ENCODE data around the gene STAB1.
A peak's percentile ranks its signal among the peaks of the same experiment; 100 is the strongest.

Gene STAB1, protein sequence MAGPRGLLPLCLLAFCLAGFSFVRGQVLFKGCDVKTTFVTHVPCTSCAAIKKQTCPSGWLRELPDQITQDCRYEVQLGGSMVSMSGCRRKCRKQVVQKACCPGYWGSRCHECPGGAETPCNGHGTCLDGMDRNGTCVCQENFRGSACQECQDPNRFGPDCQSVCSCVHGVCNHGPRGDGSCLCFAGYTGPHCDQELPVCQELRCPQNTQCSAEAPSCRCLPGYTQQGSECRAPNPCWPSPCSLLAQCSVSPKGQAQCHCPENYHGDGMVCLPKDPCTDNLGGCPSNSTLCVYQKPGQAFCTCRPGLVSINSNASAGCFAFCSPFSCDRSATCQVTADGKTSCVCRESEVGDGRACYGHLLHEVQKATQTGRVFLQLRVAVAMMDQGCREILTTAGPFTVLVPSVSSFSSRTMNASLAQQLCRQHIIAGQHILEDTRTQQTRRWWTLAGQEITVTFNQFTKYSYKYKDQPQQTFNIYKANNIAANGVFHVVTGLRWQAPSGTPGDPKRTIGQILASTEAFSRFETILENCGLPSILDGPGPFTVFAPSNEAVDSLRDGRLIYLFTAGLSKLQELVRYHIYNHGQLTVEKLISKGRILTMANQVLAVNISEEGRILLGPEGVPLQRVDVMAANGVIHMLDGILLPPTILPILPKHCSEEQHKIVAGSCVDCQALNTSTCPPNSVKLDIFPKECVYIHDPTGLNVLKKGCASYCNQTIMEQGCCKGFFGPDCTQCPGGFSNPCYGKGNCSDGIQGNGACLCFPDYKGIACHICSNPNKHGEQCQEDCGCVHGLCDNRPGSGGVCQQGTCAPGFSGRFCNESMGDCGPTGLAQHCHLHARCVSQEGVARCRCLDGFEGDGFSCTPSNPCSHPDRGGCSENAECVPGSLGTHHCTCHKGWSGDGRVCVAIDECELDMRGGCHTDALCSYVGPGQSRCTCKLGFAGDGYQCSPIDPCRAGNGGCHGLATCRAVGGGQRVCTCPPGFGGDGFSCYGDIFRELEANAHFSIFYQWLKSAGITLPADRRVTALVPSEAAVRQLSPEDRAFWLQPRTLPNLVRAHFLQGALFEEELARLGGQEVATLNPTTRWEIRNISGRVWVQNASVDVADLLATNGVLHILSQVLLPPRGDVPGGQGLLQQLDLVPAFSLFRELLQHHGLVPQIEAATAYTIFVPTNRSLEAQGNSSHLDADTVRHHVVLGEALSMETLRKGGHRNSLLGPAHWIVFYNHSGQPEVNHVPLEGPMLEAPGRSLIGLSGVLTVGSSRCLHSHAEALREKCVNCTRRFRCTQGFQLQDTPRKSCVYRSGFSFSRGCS (N-terminal part only)

DNA sequence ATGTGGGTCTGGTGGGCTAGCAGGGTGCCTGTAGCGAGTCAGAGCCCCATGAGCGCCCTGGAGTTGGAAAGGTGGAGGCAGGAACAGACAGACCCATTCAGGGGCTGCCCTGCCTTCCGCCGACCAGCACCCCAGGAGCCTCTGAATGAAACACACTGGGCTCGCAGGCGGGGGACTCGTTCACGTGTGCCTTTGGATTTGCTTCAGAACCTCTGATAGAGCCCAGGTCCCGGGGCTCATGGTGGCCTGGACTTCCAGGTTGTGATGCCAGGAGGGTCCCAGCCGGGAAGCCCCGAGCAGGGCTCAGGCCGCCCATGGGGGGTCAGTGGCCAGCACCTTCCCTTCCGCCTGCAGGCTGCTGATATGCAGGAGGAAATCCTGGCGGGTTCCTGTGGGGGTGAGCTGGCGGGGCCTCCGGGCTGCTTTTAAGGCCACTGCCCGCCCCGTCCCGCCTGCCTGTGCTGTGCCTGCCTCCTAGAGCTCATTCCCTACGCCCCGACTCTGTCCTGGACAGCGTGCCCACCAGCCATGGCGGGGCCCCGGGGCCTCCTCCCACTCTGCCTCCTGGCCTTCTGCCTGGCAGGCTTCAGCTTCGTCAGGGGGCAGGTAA is at the start of gene STAB1:
STAB1 (plus strand) TSS at position 453 of the 610 bp plus-strand sequence; CDS start at position 529, 76 bp downstream.
- no peak for DNase-seq

DNA sequence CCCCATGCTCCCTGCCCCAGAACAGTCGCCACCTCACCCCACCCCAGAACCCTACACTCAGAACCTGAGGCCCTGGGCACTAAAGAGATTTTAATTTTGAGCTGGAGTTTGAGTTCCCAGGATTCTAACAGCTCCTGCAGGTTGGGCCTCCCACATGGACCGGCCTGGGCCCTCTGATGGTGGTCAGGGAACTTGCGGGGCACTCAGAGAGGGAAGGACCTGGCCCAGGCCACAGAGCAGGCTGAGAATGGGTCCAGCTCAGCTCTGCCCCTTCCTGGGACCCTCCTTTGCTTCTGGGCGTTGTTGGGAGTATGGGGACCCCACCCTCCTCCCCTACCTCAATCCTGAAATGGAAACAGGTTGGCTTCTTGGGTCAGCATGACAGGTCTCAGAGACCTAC is 49.1 kb upstream of the STAB1 start:
- no peak for DNase-seq

DNA sequence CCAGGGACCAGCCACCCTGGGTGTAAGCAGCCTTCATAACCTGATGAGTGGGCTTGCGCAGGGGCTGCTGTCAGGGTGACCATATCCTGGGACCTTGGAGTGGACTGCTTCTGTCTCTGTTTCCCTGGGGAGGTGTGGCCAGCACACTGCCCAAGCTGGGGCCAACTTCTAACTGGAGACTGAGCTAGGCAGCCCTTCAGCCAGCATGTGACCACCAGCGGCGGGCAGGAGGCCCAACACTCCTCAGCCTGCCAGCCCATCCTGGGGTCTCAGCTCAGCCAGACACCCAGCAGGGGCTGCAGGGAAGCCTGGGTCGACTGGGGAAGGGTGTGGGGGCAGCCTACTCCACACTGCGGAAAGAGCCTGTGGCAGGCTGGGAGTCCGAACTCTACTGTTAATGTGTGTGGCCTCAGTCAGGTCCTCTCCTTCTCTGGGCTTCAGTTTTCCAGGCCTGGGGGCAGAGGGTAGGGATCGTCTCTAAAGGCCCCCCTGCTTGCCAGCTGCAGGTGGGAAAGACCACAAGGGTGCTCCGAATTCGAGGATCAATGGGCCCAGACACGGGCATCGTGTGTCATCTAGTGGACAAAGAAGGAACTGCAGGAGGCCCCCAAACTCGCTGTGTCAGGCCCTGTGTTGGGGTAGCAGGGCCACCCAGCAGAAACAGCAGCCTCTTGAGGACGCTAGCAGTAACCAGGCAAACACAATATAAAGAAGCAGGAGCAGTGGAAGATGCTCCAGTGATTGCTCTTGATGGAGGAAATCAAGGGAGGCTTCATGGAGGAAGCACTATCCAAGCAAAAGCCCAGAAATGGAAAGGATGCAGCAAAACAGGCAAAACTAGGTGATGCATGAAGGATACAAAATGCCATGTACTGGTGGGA is 48.3 kb upstream of the STAB1 start:
- DNase-seq = peak; percentile 40

DNA sequence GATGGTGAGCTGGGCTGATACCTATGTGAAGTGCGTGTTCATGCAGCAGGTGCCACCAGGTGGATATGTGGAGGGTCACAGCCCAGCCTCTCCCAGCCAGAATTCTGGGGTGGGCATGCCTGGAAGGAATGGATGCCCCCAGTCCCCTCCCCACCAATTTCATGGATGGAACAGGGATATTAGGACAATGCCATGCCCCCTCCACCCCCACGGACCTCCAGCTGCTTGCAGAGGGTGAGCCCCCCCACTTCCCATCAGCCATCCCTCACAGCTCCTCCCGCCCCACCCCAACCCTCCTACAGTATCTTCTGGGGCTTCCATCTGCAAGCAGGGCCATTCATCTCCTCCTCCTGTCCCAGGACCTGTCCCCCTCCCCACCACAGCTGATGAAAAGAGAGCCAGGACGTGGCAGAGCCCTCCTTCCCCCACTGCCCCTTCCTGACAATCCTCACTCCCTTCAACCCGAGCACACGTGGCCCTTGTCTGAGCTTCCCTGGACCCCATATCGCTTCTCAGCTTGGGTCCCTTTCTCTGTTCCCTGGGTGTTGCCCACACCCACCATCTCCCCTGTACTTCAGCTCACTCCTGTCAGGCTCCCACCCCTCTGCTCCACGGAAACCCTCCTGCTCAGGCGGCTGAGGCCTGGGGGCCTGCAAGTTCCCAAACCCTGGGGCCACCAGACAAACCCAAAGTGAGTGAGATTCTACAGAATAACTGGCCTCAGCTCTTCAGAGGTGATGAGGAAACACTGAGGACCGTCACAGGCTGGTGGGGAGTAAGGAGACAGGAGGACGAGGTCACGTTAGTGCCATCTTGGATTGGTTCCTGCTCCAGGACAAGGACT is 47.4 kb upstream of the STAB1 start:
- DNase-seq = no peak

DNA sequence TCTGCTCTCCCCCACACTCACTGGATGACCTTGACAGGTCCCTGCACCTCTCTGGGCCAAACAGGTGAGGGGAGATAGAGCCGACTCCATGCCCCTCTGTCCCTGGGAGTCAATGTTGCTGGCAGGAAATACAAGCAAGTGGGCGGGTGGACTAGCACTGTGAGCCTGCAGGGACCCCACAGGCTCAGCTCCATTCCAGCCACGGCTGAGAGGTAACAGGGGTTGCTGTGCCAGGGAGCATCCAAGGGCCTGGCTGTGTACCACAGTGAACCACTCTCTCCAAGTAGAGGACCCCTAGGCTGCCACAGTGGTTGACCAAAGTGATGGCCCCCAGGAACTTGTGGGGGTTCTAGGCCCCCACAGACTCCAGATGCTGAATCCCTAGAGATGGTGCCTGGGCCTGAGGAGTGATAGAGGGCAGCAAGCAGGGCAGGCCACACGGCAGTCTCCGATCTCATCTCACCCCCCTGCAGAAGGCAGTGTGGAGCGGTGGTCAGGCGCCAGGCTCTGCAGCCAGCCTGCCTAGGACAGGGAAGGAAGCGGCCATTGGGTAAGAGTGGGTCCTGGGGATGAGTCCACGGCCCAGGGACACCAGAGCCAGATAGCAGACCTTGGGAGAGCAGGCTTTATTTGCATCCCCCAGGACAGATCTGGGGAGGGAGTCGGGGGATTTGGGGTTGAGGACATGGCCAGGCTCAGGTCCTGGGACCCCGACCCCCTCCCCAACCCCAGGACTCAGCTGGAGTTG is 44.5 kb upstream of the STAB1 start:
- DNase-seq = no peak

DNA sequence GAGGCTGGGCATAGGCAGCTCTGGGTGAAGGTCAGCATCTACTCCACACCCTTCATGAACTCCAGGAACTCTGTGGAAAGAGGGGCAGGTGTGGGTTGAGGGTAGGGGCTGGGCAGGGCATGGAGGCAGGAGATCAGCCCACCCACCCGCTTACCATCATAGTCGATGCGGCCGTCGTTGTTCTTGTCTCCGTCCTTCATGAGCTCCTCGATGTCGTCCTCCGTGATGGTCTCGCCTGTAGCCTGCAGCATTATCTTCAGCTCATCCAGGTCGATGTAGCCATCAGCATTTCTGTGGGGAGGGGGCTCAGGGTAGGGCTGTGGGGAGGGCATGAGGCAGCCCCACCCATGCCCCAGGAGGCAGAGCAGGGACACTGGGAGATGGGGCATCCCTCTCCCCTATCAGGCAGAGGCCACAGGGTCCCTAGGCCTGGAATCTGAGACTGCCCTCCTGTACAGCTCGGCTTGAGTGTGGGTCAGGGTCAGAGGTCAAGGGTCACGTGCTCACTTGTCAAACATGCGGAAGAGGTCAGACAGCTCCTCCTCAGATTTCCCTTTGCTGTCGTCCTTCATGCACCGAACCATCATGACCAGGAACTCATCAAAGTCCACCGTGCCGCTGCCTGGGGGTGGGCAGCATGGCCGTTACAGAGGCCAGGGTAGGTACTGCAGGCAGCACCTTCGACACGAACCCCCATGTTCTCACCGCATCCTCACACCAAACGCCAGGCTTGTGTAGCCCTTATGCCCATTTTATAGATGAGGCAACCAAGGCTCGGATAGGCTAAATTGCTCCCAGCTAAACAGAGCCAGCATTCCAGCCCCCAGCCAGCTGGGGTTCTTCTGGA is 43.7 kb upstream of the STAB1 start:
- no peak for DNase-seq

DNA sequence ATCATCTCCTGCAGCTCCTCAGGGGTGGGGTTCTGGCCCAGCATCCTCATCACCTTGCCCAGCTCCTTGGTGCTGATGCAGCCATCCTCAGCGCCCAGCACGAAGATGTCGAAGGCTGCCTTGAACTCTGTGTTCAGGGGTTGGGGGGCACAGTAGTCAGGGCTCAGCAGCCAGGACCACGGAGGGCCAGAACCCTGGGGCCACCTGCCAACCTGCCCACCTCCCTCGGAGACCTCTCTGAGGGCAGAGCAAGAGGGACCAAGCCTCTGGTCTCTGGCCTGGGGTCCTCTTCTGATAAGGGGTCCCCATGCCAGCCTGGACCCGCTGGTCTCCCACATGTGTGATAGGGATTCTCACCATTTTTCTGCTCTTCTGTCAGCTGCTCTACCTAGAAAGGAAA is 43.0 kb upstream of the STAB1 start:
- no peak for DNase-seq

DNA sequence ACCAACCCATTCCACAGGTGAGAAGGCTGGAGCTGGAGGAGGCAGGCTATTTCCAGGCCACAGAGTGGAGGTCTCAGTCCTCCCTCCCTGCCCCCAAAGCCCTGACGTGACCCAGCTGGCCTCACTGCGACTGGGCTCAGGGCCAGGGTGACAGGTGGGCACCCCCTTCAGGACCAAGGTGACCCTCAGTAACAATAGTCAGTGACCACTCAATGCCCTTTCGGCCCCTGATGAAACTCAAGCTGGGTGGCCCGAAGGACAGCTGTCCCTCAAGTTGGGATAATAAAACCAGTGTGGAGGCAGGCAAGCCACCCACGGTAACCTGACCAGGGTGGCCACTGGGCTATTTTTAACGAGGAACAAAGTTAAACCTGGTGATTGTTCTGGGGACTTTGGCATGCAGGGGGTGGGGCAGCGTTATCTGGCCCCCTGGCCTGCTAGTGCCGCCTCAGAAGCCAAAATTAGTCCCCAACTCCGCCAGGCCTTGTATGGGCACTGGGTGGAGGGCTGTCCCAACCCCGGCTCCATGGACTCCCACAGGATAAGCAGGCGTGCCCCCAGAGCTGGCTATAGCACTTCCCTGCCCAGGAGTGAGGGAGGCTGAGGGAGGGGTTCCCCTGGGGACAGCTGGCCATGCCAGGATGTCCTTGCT is 42.4 kb upstream of the STAB1 start:
- DNase-seq = no peak

DNA sequence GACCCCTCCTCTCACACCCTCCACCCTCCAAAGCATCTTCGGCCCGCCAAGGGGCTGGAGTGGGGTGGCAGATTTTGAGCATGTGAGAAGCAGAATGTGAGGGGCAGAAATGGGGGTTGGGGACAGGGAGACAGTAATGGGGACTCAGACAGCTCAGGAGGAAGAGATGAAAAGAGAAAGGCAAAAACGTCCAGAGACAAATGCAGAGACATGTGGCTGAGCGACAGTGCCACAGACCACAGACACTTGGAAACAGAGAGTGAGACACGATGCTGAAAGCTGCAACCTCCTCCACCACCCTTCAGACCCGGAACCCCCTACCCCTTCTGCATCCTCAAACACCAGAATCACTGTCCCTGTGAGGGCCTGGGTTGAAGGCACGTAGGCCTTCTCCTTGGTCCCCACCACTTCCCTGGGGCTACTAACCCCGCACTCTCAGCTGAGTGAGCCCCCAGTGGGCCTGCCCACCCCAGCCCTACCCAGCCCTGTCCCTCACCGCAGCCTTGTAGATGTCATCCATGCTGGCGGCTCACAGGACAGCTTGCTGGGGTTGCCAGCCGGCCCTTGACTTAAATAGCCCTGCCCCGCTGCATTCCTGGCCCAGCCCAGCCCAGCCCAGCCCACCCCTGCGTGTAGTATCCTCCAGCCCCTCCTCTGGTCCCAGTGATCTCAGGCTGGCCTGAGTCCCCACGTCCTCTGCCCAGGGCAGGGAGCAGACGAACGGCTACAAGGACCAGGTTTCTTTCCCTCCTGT is 41.5 kb upstream of the STAB1 start, which contains the start of gene TNNC1:
TNNC1 (minus strand) TSS at position 546 of the 754 bp plus-strand sequence; CDS start at position 520, 26 bp downstream.
- no peak for DNase-seq

DNA sequence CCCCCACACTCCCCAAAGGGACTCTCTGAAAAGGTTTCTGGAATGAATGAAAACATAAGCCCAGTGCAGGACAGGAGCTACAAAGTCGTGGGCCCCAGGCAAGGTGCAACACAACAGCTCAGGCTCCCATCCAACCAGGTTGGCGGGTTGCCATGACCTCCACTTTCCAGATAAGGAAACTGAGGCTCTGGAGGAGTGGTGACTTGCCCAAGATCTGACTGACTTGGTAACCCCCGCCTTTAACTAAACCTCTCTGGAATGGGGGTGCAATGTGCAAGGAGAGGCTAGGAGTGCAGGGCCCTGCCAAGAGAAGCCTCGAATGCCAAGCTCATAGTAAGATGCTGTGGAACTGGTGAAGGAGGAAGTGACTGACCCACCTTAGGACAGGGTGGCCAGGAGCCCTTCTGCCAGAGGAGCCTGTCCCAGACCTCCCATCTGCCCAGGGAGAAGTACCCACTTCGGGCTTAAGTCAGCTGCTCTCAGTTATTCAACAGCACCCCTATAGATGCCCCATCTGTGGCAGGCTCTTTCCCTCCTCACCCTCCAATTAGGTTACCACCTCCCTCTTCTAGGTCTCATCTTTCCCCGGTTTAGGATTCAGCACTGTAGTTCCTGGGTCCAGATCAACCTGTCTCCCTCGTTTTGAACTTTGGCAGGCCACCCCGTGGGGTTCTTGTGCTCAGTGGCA is 40.7 kb upstream of the STAB1 start:
- no peak for DNase-seq

DNA sequence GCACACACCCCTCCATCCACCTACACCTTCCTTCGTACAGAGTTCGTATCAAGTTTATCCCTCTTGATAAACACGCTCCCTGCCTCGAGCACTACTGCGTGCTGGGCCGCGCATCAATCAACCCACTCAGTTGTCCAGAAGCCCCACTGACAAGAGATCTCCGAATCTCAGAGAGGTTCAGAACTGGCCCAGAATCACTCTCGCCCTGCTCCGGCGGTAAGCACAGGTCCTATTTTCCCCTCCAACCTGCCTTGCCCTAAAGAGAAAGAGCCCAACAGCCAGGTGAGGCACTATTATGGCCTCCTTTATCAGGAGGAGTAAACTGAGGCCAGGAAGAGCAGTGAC is 40.2 kb upstream of the STAB1 start:
- no peak for DNase-seq

DNA sequence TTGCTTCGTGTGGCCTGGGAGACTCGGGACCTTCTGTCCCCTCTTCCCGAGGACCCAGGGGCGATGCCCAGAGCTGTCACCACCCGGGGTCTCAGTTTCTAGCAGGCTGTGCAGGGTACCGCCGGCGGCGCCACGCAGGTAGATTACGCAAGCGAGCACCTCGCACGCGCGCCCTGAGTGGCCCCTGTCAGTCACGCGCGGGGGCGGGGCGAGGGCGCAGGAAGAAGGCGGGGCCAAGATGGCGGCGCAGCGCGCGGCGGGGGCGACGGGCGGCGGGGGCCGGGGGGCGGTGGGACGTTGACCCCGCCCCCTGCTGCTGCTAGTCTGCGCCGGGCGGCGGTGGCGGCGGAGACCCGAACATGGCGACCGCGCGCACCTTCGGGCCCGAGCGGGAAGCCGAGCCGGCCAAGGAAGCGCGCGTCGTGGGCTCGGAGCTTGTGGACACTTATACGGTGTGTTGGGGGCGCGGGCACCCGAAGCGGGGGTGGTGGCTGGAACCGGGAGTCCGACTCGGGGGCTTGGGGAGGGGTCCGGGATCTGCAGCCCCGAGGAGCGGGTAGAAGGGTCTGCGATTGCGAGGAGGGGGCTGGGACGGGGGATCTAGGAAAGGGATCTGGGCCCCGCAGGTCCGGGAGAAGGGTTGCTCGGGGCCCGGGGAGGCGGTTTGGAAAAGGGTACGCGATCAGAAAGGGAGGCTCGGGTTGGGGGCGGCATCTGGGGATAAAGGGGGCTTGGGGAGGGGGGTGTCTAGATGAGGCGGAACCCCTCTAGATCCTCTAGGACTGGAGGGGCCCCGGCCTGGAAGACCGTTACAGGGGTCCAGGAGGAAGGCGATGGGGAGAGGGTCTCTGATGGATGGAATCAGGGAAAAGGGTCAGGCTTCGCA is 39.6 kb upstream of the STAB1 start, which contains the start of gene NISCH:
NISCH (plus strand) TSS at position 322 of the 886 bp plus-strand sequence; CDS start at position 360, 38 bp downstream.
- DNase-seq = no peak

DNA sequence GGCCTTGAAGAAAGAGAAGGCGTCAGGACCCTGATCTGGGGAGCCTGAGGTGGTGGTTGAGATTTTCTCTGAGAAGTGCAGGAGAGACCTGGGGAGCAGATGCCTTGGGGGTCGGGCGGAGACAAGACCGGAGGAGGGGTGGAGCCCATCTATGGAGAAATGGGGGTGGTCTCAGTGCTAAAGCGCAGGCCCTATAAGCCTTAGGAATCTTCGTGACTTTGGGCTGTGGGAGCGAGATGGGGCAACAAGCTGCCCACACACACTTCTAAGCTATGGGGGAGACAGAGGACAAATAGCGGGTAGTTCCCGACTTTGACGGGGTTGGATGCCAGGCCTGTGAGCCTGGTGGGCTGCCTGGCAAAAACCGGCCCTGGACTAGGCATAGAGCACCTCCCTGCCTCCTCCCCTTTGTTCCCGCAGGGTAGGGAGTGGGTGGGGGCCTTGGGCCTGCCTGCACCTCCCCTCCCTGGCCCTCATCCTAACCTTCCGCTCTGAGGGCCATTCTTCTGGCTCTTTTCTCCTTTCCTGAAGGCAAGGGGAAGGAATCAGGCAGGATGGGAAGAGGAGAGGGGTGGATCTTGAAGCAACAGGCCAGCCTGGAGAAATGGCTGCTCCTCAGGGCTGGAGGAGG is 38.9 kb upstream of the STAB1 start:
- DNase-seq = no peak

DNA sequence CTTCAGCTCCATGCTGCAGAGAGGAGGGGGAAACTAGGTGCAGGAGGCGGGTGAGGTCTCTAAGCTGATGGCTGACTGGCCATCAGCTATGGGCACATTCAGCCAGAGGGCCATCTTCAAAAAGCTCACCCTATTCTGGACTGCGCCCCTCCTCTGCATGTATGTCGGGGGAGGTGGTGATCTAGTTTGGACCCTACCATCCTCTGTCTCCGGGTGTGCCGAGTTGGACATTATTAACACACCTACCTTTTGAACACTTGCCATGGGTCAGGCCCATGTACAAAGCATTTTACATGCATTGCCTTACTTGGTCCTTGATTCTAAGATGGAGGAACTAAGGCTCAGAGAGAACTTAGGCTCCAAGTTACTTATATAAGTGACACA is 38.3 kb upstream of the STAB1 start:
- no peak for DNase-seq
